ENCODE results near the gene ACOXL. TPM values are rescaled to one million over a fixed set of nuclear protein-coding genes. Genes with fewer than 3 reads are reported as not detected.
"Not testable (repeated sequence)": the region's sequence is repeated elsewhere in the genome, so short reads cannot be mapped to it uniquely, and the experiment has no call there.

The ACOXL gene
- total RNA-seq, 4 donors from 2014 or later: 0.55 to 5.2 (median 1.1) TPM; not detected in 1

DNA sequence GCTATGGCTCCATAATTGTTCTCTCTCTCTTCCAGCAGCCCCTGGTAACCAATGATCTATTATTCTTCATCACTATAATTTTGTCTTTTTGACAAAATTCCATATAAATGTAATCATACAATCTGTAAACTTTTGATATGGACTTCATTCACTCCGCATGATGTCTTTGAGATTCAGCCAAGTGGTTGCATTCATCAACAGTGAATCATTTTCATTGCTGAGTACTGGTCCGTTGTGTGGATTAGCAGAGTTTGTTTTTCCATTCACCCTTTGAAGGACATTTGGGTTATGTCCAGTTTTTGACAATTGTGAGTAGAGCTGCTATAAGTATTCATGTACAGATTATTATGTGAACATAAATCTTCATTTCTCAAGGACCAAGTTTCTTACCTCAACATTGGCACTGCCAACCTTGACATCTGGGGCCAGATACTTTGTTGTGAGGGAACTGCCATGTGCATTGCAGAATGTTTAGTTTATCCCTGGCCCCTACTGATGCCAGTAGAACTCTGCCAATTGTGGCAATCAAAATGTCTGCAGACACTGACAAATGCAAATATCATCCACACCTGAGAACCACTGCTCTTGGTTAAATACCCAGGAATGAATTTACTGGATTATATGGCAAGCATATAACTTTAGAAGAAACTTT lies 340.0 kb downstream of the ACOXL start:
- H3K27ac ChIP-seq: peak overlapping the region in 2 of 4 donors; percentile 42 to 43
- intact Hi-C loops (cut with DNase I; ENCODE audit: low total_unique reads) (no loop called here), in situ Hi-C loops (cut with MboI; ENCODE audit: low pct_ligation_motif_present in 1 of 4, low pct_unique_long_range_greater_than_20kb in 1 of 4, low sequenced_read_pairs in 3 of 4) (no loop called here)
- DNase-seq: no peak
- TF ChIP-seq EP300 (IDR thresholded peaks at IDR 0.05; ENCODE audit: low read depth) (no peak), POLR2AphosphoS5 (IDR thresholded peaks at IDR 0.05) (no peak), POLR2A (IDR thresholded peaks at IDR 0.05) (no peak)
- TF ChIP-seq, protein P1, sequence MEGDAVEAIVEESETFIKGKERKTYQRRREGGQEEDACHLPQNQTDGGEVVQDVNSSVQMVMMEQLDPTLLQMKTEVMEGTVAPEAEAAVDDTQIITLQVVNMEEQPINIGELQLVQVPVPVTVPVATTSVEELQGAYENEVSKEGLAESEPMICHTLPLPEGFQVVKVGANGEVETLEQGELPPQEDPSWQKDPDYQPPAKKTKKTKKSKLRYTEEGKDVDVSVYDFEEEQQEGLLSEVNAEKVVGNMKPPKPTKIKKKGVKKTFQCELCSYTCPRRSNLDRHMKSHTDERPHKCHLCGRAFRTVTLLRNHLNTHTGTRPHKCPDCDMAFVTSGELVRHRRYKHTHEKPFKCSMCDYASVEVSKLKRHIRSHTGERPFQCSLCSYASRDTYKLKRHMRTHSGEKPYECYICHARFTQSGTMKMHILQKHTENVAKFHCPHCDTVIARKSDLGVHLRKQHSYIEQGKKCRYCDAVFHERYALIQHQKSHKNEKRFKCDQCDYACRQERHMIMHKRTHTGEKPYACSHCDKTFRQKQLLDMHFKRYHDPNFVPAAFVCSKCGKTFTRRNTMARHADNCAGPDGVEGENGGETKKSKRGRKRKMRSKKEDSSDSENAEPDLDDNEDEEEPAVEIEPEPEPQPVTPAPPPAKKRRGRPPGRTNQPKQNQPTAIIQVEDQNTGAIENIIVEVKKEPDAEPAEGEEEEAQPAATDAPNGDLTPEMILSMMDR (IDR thresholded peaks at IDR 0.05): no peak
- no peaks in the 10 kb centered on the region for H3K36me3 ChIP-seq
- H3K4me1 ChIP-seq: peaks cover 0 to 17% (median 2%) of the 10 kb centered on the region in 4 donors
- 56% methylated on average over 2 of the region's 2 CpGs; no CpG with 5 or more reads in 1 of the 2 donors for WGBS, 2 donors (ENCODE audit: low coverage in 1 of 2)
- peaks cover 5 to 15% of the 10 kb centered on the region in 2 donors for H3K9me3 ChIP-seq
- H3K4me3 ChIP-seq: no peak overlapping the region
- no peaks in the 10 kb centered on the region for H3K27me3 ChIP-seq

DNA sequence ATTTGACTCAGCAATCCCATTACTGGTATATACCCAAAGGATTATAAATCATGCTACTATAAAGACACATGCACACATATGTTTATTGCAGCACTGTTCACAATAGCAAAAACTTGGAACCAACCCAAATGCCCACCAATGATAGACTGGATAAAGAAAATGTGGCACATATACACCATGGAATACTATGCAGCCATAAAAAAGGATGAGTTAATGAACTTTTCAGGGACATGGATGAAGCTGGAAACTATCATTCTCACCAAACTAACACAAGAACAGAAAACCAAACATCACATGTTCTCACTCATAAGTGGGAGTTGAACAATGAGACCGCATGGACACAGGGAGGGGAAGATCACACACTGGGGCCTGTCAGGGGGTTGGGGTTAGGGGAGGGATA lies 350.3 kb downstream of the ACOXL start:
- H3K4me3 ChIP-seq; H3K9me3 ChIP-seq; DNase-seq; H3K27me3 ChIP-seq; H3K36me3 ChIP-seq; H3K4me1 ChIP-seq; intact Hi-C loops (cut with DNase I; ENCODE audit: low total_unique reads); H3K27ac ChIP-seq; in situ Hi-C loops (cut with MboI; ENCODE audit: low pct_ligation_motif_present in 1 of 4, low pct_unique_long_range_greater_than_20kb in 1 of 4, low sequenced_read_pairs in 3 of 4): not testable (repeated sequence)
- 0% methylated on average over 1 of the region's 1 CpG for WGBS, 2 donors (ENCODE audit: low coverage in 1 of 2)

DNA sequence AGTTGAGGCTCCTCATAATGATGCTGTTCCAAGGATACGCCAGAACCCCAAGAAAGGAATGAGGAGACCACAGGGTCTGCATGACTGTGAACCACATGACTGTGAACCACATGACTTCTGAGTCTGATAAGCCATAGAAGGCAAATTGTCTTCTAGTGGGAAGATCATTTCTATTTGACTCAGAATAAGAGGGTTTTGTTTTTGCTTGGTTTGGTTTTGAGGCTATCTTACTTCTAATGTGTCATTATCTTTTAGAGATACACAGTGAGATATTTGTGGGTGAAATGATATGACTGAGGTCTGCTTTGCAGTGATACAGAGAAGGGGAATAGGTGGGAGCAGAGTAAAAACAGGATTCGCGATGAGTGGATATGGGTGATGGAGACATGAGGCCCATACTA lies 359.4 kb downstream of the ACOXL start:
- in situ Hi-C loops (cut with MboI; ENCODE audit: low pct_ligation_motif_present in 1 of 4, low pct_unique_long_range_greater_than_20kb in 1 of 4, low sequenced_read_pairs in 3 of 4): no loop called here

DNA sequence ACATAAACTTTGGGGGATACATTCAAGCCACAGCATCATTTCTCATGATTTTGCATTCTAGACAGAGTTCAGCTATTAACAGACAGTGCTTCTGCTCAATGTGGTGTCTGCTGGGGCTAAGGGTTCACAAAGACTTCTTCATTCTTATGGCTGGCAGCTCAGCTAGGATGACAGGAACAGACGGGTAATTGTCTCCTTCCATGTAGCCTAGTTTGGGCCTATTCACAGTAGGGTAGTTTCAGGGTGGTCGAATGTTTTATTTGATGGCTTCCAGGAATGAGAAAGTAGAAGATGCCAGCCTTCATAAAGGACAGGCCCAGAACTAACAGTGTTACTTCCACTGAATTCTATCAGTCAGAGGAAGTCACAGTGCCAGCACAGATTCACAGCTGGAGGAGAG lies 362.3 kb downstream of the ACOXL start:
- Histone ChIP-seq H3K9me3 (no peaks in the 10 kb centered on the region), H3K27me3 (no peaks in the 10 kb centered on the region), H3K4me1 (no peaks in the 10 kb centered on the region), H3K4me3 (no peak overlapping the region), H3K36me3 (no peaks in the 10 kb centered on the region), H3K27ac (no peak overlapping the region)
- 91% methylated on average over 2 of the region's 2 CpGs; no CpG with 5 or more reads in 1 of the 2 donors for WGBS, 2 donors (ENCODE audit: low coverage in 1 of 2)
- TF ChIP-seq POLR2A (IDR thresholded peaks at IDR 0.05) (no peak), POLR2AphosphoS5 (IDR thresholded peaks at IDR 0.05) (no peak), EP300 (IDR thresholded peaks at IDR 0.05; ENCODE audit: low read depth) (no peak)
- TF ChIP-seq, protein P1 (IDR thresholded peaks at IDR 0.05): no peak
- intact Hi-C loops (cut with DNase I; ENCODE audit: low total_unique reads) (no loop called here), in situ Hi-C loops (cut with MboI; ENCODE audit: low pct_ligation_motif_present in 1 of 4, low pct_unique_long_range_greater_than_20kb in 1 of 4, low sequenced_read_pairs in 3 of 4) (no loop called here)
- DNase-seq: no peak

More for the DNA sequence above, 359.4 kb downstream of the ACOXL start:
- Histone ChIP-seq H3K27me3 (no peaks in the 10 kb centered on the region), H3K27ac (no peak overlapping the region), H3K36me3 (no peaks in the 10 kb centered on the region), H3K9me3 (no peaks in the 10 kb centered on the region), H3K4me1 (no peaks in the 10 kb centered on the region), H3K4me3 (no peak overlapping the region)
- no peak for DNase-seq
- intact Hi-C loops (cut with DNase I; ENCODE audit: low total_unique reads): no loop called here
- 81 to 89% methylated on average over 3 of the region's 3 CpGs for WGBS, 2 donors (ENCODE audit: low coverage in 1 of 2)
- TF ChIP-seq POLR2A (IDR thresholded peaks at IDR 0.05) (no peak), EP300 (IDR thresholded peaks at IDR 0.05; ENCODE audit: low read depth) (no peak), POLR2AphosphoS5 (IDR thresholded peaks at IDR 0.05) (no peak)
- TF ChIP-seq, protein P1 (IDR thresholded peaks at IDR 0.05): no peak

DNA sequence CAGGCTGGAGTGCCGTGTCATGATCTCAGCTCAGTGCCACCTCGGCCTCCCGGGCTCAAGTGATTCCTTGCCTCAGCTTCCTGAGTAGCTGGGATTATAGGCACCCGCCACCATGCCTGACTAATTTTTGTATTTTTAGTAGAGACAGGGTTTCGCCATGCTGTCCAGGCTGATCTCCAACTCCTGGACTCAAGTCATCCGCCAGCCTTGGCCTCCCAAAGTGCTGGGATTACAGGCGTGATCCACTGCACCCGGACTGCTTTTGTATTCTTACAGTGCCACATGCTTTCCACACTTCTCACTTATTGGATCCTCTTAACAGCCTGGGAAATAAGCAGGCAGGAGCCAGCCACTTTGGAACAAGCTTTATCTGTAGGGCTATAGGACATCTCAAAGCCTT lies 363.1 kb downstream of the ACOXL start:
- in situ Hi-C loops (cut with MboI; ENCODE audit: low pct_ligation_motif_present in 1 of 4, low pct_unique_long_range_greater_than_20kb in 1 of 4, low sequenced_read_pairs in 3 of 4): no loop called here

More for the DNA sequence above, 363.1 kb downstream of the ACOXL start:
- no peaks in the 10 kb centered on the region for H3K4me1 ChIP-seq
- no peaks in the 10 kb centered on the region for H3K9me3 ChIP-seq
- no peak for TF ChIP-seq POLR2AphosphoS5 (IDR thresholded peaks at IDR 0.05)
- TF ChIP-seq POLR2A (IDR thresholded peaks at IDR 0.05): no peak
- TF ChIP-seq, protein P1 (IDR thresholded peaks at IDR 0.05): no peak
- no peak for TF ChIP-seq EP300 (IDR thresholded peaks at IDR 0.05; ENCODE audit: low read depth)
- H3K27me3 ChIP-seq: no peaks in the 10 kb centered on the region
- no peaks in the 10 kb centered on the region for H3K36me3 ChIP-seq
- H3K4me3 ChIP-seq: no peak overlapping the region
- 93 to 95% methylated on average over 6 to 8 of the region's 8 CpGs for WGBS, 2 donors (ENCODE audit: low coverage in 1 of 2)
- intact Hi-C loops (cut with DNase I; ENCODE audit: low total_unique reads): no loop called here
- DNase-seq: no peak
- no peak overlapping the region for H3K27ac ChIP-seq

All from transverse colon (tissue), 4 donors.